Activated T-cell treated with anti-CD3 and anti-CD28 coated beads for 24 hours (primary cell): ENCODE data around the gene ERICH6.
A peak's percentile ranks its signal among the peaks of the same experiment; 100 is the strongest.

ENCODE experiments used
- DNase-seq: peaks from one replicate; pipeline ENCODE4 v3.0.0-alpha.2; 2020; ENCODE audit warnings: low read depth

The ERICH6 gene

GRCh38 chr3:150703756-150704344 lies at the start of gene ERICH6:
Gene ERICH6 (minus strand): TSS chr3:150703920. CDS start chr3:150703898, 22 bp downstream.
- peak; percentile 73 for DNase-seq

GRCh38 chr3:150751781-150752263 lies 48.1 kb upstream of the ERICH6 start:
- no peak for DNase-seq

GRCh38 chr3:150749255-150749654 lies 45.5 kb upstream of the ERICH6 start:
- no peak for DNase-seq

GRCh38 chr3:150748684-150749047 lies 44.9 kb upstream of the ERICH6 start:
- no peak for DNase-seq

- no peak for DNase-seq
These were observed 44.4 kb upstream of the ERICH6 start for GRCh38 chr3:150747886-150748683.

- DNase-seq: no peak
These were observed 43.3 kb upstream of the ERICH6 start for GRCh38 chr3:150746791-150747590.

- no peak for DNase-seq
These were observed 42.1 kb upstream of the ERICH6 start for GRCh38 chr3:150745832-150746231.

GRCh38 chr3:150744919-150745211 lies 41.1 kb upstream of the ERICH6 start:
- no peak for DNase-seq

- no peak for DNase-seq
These were observed 40.6 kb upstream of the ERICH6 start for GRCh38 chr3:150744041-150744918.

GRCh38 chr3:150743508-150743907 lies 39.8 kb upstream of the ERICH6 start:
- DNase-seq: no peak

GRCh38 chr3:150742679-150743078 lies 39.0 kb upstream of the ERICH6 start:
- no peak for DNase-seq

- no peak for DNase-seq
These were observed 38.4 kb upstream of the ERICH6 start for GRCh38 chr3:150742141-150742523.

GRCh38 chr3:150741497-150742140 lies 37.9 kb upstream of the ERICH6 start:
- DNase-seq: no peak

GRCh38 chr3:150740733-150741496 lies 37.2 kb upstream of the ERICH6 start:
- no peak for DNase-seq

GRCh38 chr3:150739877-150740645 lies 36.3 kb upstream of the ERICH6 start:
- no peak for DNase-seq

GRCh38 chr3:150739200-150739863 lies 35.6 kb upstream of the ERICH6 start:
- no peak for DNase-seq

GRCh38 chr3:150738688-150739087 lies 35.0 kb upstream of the ERICH6 start:
- no peak for DNase-seq

- DNase-seq: peak; percentile 45
These were observed 34.4 kb upstream of the ERICH6 start for GRCh38 chr3:150737874-150738679.
